GM23338 (cell line): Measurements from ENCODE around the gene VAPB. TPM values are rescaled to one million over a fixed set of nuclear protein-coding genes. Genes with fewer than 3 reads are reported as not detected.

Experiments used
- ATAC-seq: fragments of 200-7000 bp; cut with Tn5 transposase; 3 replicates; pipeline ENCODE4 v1.9.1; 2020
- DNase-seq: peaks from one replicate; pipeline ENCODE4 v3.0.0-alpha.2; 2015; ENCODE audit warnings: low spot score
- H2AFZ ChIP-seq: fragments of 200-600 bp; sonication (generic); 2 replicates; pipeline ENCODE4 v1.8.0; 2016; ENCODE audit warnings: antibody characterized with exemption, mild to moderate bottlenecking, moderate library complexity
- H3F3A ChIP-seq: fragments of 200-600 bp; sonication (generic); replicated peaks from 2 replicates; pipeline ENCODE4 v1.8.0; 2017; ENCODE audit warnings: antibody characterized with exemption, mixed run types, low read depth
- H3K27ac ChIP-seq: fragments of 200-600 bp; sonication (generic); 2 replicates; pipeline ENCODE4 v1.6.1; 2016; ENCODE audit warnings: low read depth
- H3K27me3 ChIP-seq: fragments of 200-600 bp; sonication (generic); 2 replicates; pipeline ENCODE4 v1.8.0; 2016; ENCODE audit warnings: mild to moderate bottlenecking, mixed run types, moderate library complexity; ENCODE audit not compliant: insufficient read depth
- H3K36me3 ChIP-seq: fragments of 200-600 bp; sonication (generic); 2 replicates; pipeline ENCODE4 v1.8.0; 2016; ENCODE audit warnings: mild to moderate bottlenecking; ENCODE audit not compliant: insufficient read depth
- H3K4me1 ChIP-seq: fragments of 200-600 bp; sonication (generic); 2 replicates; pipeline ENCODE4 v1.8.0; 2016; ENCODE audit warnings: mild to moderate bottlenecking, moderate library complexity; ENCODE audit not compliant: insufficient read depth
- H3K4me2 ChIP-seq: fragments of 200-600 bp; sonication (generic); 2 replicates; pipeline ENCODE4 v1.7.1; 2017; ENCODE audit warnings: mixed run types
- H3K4me3 ChIP-seq: fragments of 200-600 bp; sonication (generic); 2 replicates; pipeline ENCODE4 v1.6.1; 2016; ENCODE audit warnings: mixed run types
- H3K79me2 ChIP-seq: fragments of 200-600 bp; sonication (generic); replicated peaks from 2 replicates; pipeline ENCODE4 v1.8.0; 2017; ENCODE audit warnings: mild to moderate bottlenecking; ENCODE audit not compliant: insufficient read depth
- H3K9me2 ChIP-seq: fragments of 200-600 bp; sonication (generic); 2 replicates; pipeline ENCODE4 v1.8.0; 2017; ENCODE audit not compliant: insufficient read depth
- H4K20me1 ChIP-seq: fragments of 200-600 bp; sonication (generic); replicated peaks from 2 replicates; pipeline ENCODE4 v1.8.0; 2017; ENCODE audit warnings: mild to moderate bottlenecking; ENCODE audit not compliant: insufficient read depth
- H3K27ac Mint-ChIP-seq: 2 replicates; pipeline ENCODE4 v1.8.0; 2020; ENCODE audit warnings: inconsistent platforms, mild to moderate bottlenecking, moderate library complexity, mixed read lengths
- H3K27me3 Mint-ChIP-seq: 3 replicates; pipeline ENCODE4 v1.8.0; 2022; ENCODE audit warnings: low read depth, mild to moderate bottlenecking, moderate library complexity, mixed read lengths, inconsistent platforms; ENCODE audit not compliant: insufficient read depth, poor library complexity
- H3K36me3 Mint-ChIP-seq: 3 replicates; pipeline ENCODE4 v1.8.0; 2021; ENCODE audit warnings: low read depth, mild to moderate bottlenecking, inconsistent platforms, moderate library complexity, mixed read lengths
- H3K4me1 Mint-ChIP-seq: 3 replicates; pipeline ENCODE4 v1.8.0; 2020; ENCODE audit warnings: mild to moderate bottlenecking, inconsistent platforms, mixed read lengths
- H3K4me3 Mint-ChIP-seq: 3 replicates; pipeline ENCODE4 v1.8.0; 2021; ENCODE audit warnings: moderate library complexity, mild to moderate bottlenecking, inconsistent platforms, mixed read lengths
- H3K9me3 Mint-ChIP-seq: 3 replicates; pipeline ENCODE4 v1.8.0; 2020; ENCODE audit warnings: moderate library complexity, mild to moderate bottlenecking, inconsistent platforms, mixed read lengths
- CREB1 ChIP-seq: fragments of 250-450 bp; sonication (Bioruptor Pico); IDR thresholded peaks from 2 replicates; pipeline ENCODE4 v1.5.0; 2020; ENCODE audit warnings: low read depth, mild to moderate bottlenecking, moderate library complexity
- EZH2 ChIP-seq: fragments of 200-600 bp; sonication (generic); IDR thresholded peaks from one replicate; pipeline ENCODE4 v1.8.0; 2017; ENCODE audit warnings: antibody characterized with exemption, mild to moderate bottlenecking, low read depth; ENCODE audit not compliant: unreplicated experiment
- EZH2phosphoT487 ChIP-seq: fragments of 200-600 bp; sonication (generic); IDR thresholded peaks from one replicate; pipeline ENCODE4 v1.8.1; 2018; ENCODE audit warnings: antibody characterized with exemption; ENCODE audit not compliant: unreplicated experiment
- NANOG ChIP-seq: IDR thresholded peaks from 2 replicates; pipeline ENCODE4 v1.6.1; 2016; ENCODE audit warnings: antibody characterized with exemption, borderline replicate concordance
- POLR2AphosphoS5 ChIP-seq: IDR thresholded peaks from 2 replicates; pipeline ENCODE4 v1.6.1; 2016; ENCODE audit warnings: antibody characterized with exemption, low read depth
- STAT1 ChIP-seq: IDR thresholded peaks from one replicate; pipeline ENCODE4 v1.6.1; 2016; ENCODE audit warnings: antibody characterized with exemption; ENCODE audit not compliant: unreplicated experiment
- ZNF114 ChIP-seq: fragments of 250-450 bp; sonication (Bioruptor Pico); IDR thresholded peaks from 2 replicates; pipeline ENCODE4 v1.5.0; 2020; ENCODE audit warnings: mild to moderate bottlenecking, moderate library complexity
- ZNF331 ChIP-seq: fragments of 250-450 bp; sonication (Bioruptor Pico); IDR thresholded peaks from 2 replicates; pipeline ENCODE4 v1.5.0; 2020; ENCODE audit warnings: low read depth, mild to moderate bottlenecking, moderate library complexity
- polyA plus RNA-seq: library from polyadenylated mRNA; unstranded; fragments of >200 nt; fragmentation: Nextera tagmentation; extraction: Ambion mirVana; gene quantifications from 2 replicates; pipeline ENCODE4 v1.2.1, GENCODE V29; 2016
- total RNA-seq: library from RNA; depleted of rRNA; stranded (reverse); fragments of >200 nt; shearing (Covaris generic); gene quantifications from 2 replicates; pipeline ENCODE4 v1.2.3, GENCODE V29; 2014
- TF ChIP-seq, protein P1 (sequence below): IDR thresholded peaks from one replicate; pipeline ENCODE4 v1.6.1; 2018; ENCODE audit warnings: antibody characterized with exemption; ENCODE audit not compliant: unreplicated experiment
- TF ChIP-seq, protein P2 (sequence below), 2 experiments: fragments of 200-600 bp in 1 of 2; sonication (generic) in 1 of 2; conservative IDR thresholded peaks; 2 replicates each; pipeline versions ENCODE4 v1.5.1 to v1.6.1; 2016 to 2017; ENCODE audit warnings: antibody characterized with exemption in 2 of 2, low read depth in 2 of 2, mild to moderate bottlenecking in 2 of 2, moderate library complexity in 1 of 2
- TF ChIP-seq, protein P3 (sequence below): fragments of 250-450 bp; sonication (Bioruptor Pico); IDR thresholded peaks from 2 replicates; pipeline ENCODE4 v1.5.0; 2020; ENCODE audit warnings: mild to moderate bottlenecking, moderate library complexity

Gene VAPB
- total and polyA plus RNA-seq, 2 experiments from 2014 or later: 18.8 to 22.9 TPM

DNA sequence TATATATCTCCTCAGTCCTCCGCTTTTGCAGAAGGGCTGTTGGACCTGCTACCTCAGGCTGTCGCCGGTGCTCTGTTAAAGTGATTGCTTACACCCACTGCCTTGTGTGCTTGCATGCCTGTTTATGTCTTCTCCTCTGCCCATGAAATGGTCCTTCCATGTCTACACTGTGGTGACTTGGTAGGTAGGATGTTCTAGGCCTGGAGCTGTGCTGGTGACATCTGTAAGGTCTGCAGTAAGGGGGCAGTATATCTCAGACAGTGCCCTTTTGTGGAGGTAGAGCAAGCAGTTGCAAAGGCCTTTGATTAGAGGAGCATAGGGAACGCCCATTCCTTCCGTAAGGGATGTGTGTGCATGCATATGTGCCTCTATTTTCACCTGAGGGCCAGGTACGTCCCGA, 40.3 kb downstream of the VAPB start:
- ATAC-seq (peak; percentile 62), DNase-seq (no peak)
- Histone ChIP-seq H3F3A (peaks cover 28% of the 10 kb centered on the region), H3K36me3 (peaks cover 3% of the 10 kb centered on the region; the same call in 1 of the 2 replicates), H4K20me1 (no peaks in the 10 kb centered on the region), H3K9me2 (no peaks in the 10 kb centered on the region), H3K27me3 (no peaks in the 10 kb centered on the region), H3K4me2 (no peak overlapping the region), H2AFZ (no peak overlapping the region), H3K79me2 (peaks cover 78% of the 10 kb centered on the region), H3K4me1 (peaks cover 5% of the 10 kb centered on the region; the same call in 1 of the 2 replicates), H3K27ac (no peak overlapping the region), H3K4me3 (no peak overlapping the region)
- Mint-ChIP-seq H3K4me3 (no peak overlapping the region), H3K9me3 (peaks cover 6% of the 10 kb centered on the region; the same call in 2 of the 3 replicates), H3K27ac (no peak overlapping the region), H3K36me3 (peaks cover 28% of the 10 kb centered on the region; the same call in 2 of the 3 replicates), H3K27me3 (peaks cover under 1% of the 10 kb centered on the region), H3K4me1 (peaks cover 14% of the 10 kb centered on the region)
- no peak for TF ChIP-seq ZNF331 (CRISPR knock-in tag)
- TF ChIP-seq, protein P1, sequence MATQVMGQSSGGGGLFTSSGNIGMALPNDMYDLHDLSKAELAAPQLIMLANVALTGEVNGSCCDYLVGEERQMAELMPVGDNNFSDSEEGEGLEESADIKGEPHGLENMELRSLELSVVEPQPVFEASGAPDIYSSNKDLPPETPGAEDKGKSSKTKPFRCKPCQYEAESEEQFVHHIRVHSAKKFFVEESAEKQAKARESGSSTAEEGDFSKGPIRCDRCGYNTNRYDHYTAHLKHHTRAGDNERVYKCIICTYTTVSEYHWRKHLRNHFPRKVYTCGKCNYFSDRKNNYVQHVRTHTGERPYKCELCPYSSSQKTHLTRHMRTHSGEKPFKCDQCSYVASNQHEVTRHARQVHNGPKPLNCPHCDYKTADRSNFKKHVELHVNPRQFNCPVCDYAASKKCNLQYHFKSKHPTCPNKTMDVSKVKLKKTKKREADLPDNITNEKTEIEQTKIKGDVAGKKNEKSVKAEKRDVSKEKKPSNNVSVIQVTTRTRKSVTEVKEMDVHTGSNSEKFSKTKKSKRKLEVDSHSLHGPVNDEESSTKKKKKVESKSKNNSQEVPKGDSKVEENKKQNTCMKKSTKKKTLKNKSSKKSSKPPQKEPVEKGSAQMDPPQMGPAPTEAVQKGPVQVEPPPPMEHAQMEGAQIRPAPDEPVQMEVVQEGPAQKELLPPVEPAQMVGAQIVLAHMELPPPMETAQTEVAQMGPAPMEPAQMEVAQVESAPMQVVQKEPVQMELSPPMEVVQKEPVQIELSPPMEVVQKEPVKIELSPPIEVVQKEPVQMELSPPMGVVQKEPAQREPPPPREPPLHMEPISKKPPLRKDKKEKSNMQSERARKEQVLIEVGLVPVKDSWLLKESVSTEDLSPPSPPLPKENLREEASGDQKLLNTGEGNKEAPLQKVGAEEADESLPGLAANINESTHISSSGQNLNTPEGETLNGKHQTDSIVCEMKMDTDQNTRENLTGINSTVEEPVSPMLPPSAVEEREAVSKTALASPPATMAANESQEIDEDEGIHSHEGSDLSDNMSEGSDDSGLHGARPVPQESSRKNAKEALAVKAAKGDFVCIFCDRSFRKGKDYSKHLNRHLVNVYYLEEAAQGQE: no peak
- TF ChIP-seq ZNF114 (CRISPR knock-in tag): no peak
- TF ChIP-seq, protein P2, sequence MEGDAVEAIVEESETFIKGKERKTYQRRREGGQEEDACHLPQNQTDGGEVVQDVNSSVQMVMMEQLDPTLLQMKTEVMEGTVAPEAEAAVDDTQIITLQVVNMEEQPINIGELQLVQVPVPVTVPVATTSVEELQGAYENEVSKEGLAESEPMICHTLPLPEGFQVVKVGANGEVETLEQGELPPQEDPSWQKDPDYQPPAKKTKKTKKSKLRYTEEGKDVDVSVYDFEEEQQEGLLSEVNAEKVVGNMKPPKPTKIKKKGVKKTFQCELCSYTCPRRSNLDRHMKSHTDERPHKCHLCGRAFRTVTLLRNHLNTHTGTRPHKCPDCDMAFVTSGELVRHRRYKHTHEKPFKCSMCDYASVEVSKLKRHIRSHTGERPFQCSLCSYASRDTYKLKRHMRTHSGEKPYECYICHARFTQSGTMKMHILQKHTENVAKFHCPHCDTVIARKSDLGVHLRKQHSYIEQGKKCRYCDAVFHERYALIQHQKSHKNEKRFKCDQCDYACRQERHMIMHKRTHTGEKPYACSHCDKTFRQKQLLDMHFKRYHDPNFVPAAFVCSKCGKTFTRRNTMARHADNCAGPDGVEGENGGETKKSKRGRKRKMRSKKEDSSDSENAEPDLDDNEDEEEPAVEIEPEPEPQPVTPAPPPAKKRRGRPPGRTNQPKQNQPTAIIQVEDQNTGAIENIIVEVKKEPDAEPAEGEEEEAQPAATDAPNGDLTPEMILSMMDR (conservative IDR thresholded peaks at IDR 0.05; ENCODE audit: low read depth in 2 of 2): peak; percentile 37 to 52
- TF ChIP-seq NANOG: no peak

DNA sequence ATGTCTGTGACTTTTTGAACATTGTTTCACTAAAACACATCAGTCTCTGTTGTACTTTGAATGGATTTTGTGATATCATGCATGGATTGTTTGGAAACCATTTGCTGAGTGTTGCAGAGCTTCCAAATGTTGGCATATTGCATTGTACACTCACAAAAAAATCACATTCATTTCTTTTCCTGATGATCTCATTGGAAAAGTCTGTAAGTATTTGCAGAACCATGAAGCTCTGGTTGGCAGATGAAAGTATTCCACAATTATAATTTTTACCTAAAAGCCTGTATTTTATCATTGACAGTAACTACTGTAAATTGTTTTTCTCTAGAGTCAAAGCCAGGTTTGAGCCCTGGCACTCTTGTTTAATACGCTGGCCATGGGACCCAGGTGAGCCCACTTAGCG, 42.1 kb downstream of the VAPB start:
- DNase-seq (no peak), ATAC-seq (no peak)
- Histone ChIP-seq H2AFZ (no peak overlapping the region), H3K9me2 (no peaks in the 10 kb centered on the region), H3K4me2 (no peak overlapping the region), H3K27me3 (no peaks in the 10 kb centered on the region), H4K20me1 (no peaks in the 10 kb centered on the region), H3K79me2 (peaks cover 72% of the 10 kb centered on the region), H3K36me3 (peaks cover 1% of the 10 kb centered on the region; the same call in 1 of the 2 replicates), H3K4me1 (peaks cover 15% of the 10 kb centered on the region; the same call in 1 of the 2 replicates), H3K4me3 (no peak overlapping the region), H3F3A (peaks cover 21% of the 10 kb centered on the region), H3K27ac (no peak overlapping the region)
- H3K27ac Mint-ChIP-seq: no peak overlapping the region
- peaks cover 23% of the 10 kb centered on the region for H3K4me1 Mint-ChIP-seq
- peaks cover 25% of the 10 kb centered on the region; the same call in 2 of the 3 replicates for H3K36me3 Mint-ChIP-seq
- H3K4me3 Mint-ChIP-seq: no peak overlapping the region
- no peaks in the 10 kb centered on the region; the same call in 2 of the 3 replicates for H3K9me3 Mint-ChIP-seq
- H3K27me3 Mint-ChIP-seq: no peaks in the 10 kb centered on the region
- TF ChIP-seq EZH2 (no peak), POLR2AphosphoS5 (no peak), NANOG (no peak), CREB1 (CRISPR knock-in tag) (no peak), STAT1 (no peak), EZH2phosphoT487 (no peak)
- TF ChIP-seq, protein P3, sequence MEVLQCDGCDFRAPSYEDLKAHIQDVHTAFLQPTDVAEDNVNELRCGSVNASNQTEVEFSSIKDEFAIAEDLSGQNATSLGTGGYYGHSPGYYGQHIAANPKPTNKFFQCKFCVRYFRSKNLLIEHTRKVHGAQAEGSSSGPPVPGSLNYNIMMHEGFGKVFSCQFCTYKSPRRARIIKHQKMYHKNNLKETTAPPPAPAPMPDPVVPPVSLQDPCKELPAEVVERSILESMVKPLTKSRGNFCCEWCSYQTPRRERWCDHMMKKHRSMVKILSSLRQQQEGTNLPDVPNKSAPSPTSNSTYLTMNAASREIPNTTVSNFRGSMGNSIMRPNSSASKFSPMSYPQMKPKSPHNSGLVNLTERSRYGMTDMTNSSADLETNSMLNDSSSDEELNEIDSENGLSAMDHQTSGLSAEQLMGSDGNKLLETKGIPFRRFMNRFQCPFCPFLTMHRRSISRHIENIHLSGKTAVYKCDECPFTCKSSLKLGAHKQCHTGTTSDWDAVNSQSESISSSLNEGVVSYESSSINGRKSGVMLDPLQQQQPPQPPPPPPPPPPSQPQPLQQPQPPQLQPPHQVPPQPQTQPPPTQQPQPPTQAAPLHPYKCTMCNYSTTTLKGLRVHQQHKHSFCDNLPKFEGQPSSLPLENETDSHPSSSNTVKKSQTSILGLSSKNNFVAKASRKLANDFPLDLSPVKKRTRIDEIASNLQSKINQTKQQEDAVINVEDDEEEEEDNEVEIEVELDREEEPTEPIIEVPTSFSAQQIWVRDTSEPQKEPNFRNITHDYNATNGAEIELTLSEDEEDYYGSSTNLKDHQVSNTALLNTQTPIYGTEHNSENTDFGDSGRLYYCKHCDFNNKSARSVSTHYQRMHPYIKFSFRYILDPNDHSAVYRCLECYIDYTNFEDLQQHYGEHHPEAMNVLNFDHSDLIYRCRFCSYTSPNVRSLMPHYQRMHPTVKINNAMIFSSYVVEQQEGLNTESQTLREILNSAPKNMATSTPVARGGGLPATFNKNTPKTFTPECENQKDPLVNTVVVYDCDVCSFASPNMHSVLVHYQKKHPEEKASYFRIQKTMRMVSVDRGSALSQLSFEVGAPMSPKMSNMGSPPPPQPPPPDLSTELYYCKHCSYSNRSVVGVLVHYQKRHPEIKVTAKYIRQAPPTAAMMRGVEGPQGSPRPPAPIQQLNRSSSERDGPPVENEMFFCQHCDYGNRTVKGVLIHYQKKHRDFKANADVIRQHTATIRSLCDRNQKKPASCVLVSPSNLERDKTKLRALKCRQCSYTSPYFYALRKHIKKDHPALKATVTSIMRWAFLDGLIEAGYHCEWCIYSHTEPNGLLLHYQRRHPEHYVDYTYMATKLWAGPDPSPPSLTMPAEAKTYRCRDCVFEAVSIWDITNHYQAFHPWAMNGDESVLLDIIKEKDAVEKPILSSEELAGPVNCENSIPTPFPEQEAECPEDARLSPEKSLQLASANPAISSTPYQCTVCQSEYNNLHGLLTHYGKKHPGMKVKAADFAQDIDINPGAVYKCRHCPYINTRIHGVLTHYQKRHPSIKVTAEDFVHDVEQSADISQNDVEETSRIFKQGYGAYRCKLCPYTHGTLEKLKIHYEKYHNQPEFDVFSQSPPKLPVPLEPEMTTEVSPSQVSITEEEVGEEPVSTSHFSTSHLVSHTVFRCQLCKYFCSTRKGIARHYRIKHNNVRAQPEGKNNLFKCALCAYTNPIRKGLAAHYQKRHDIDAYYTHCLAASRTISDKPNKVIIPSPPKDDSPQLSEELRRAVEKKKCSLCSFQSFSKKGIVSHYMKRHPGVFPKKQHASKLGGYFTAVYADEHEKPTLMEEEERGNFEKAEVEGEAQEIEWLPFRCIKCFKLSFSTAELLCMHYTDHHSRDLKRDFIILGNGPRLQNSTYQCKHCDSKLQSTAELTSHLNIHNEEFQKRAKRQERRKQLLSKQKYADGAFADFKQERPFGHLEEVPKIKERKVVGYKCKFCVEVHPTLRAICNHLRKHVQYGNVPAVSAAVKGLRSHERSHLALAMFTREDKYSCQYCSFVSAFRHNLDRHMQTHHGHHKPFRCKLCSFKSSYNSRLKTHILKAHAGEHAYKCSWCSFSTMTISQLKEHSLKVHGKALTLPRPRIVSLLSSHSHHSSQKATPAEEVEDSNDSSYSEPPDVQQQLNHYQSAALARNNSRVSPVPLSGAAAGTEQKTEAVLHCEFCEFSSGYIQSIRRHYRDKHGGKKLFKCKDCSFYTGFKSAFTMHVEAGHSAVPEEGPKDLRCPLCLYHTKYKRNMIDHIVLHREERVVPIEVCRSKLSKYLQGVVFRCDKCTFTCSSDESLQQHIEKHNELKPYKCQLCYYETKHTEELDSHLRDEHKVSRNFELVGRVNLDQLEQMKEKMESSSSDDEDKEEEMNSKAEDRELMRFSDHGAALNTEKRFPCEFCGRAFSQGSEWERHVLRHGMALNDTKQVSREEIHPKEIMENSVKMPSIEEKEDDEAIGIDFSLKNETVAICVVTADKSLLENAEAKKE (CRISPR knock-in tag): no peak
